Astrocyte (in vitro differentiated cells and primary cell): ENCODE data around the gene ATG4C. TPM values are rescaled to one million over a fixed set of nuclear protein-coding genes. Genes with fewer than 3 reads are reported as not detected.

Experiments
- DNase-seq: peaks from one replicate; pipeline ENCODE4 v3.0.0-alpha.2; 2010; ENCODE audit warnings: low read depth
- FAIRE-seq: peaks from 2 replicates; lab custom pipeline; 2011; peaks lifted over from hg19 to GRCh38; lab: Jason Lieb, UNC
- H2AFZ ChIP-seq: 2 replicates; pipeline ENCODE4 v1.6.0; 2012; ENCODE audit warnings: low read depth, low read length, inconsistent platforms
- H3K27ac ChIP-seq: 2 replicates; pipeline ENCODE4 v1.5.1; 2011; ENCODE audit warnings: low read depth, low read length, inconsistent platforms
- H3K27me3 ChIP-seq: 2 replicates; pipeline ENCODE4 v1.6.0; 2011; ENCODE audit warnings: low read length, inconsistent platforms; ENCODE audit not compliant: insufficient read depth
- H3K36me3 ChIP-seq: 2 replicates; pipeline ENCODE4 v1.5.1; 2011; ENCODE audit warnings: low read length, inconsistent platforms; ENCODE audit not compliant: insufficient read depth
- H3K4me1 ChIP-seq: 2 replicates; pipeline ENCODE4 v1.5.1; 2011; ENCODE audit warnings: low read length, inconsistent platforms; ENCODE audit not compliant: insufficient read depth
- H3K4me2 ChIP-seq: 2 replicates; pipeline ENCODE4 v1.6.0; 2012; ENCODE audit warnings: low read length, inconsistent platforms
- H3K4me3 ChIP-seq: 2 replicates; pipeline ENCODE4 v1.5.1; 2011; ENCODE audit warnings: low read depth, mild to moderate bottlenecking, low read length, inconsistent platforms; ENCODE audit not compliant: insufficient read depth
- H3K79me2 ChIP-seq: 2 replicates; pipeline ENCODE4 v1.6.0; 2012; ENCODE audit warnings: mild to moderate bottlenecking, low read length, inconsistent platforms; ENCODE audit not compliant: insufficient read depth
- H3K9ac ChIP-seq: 2 replicates; pipeline ENCODE4 v1.6.0; 2012; ENCODE audit warnings: mild to moderate bottlenecking, low read length, inconsistent platforms
- H3K9me3 ChIP-seq: 2 replicates; pipeline ENCODE4 v1.5.1; 2012; ENCODE audit warnings: low read depth, mild to moderate bottlenecking, low read length, inconsistent platforms; ENCODE audit not compliant: insufficient read depth
- H4K20me1 ChIP-seq: 2 replicates; pipeline ENCODE4 v1.6.0; 2012; ENCODE audit warnings: low read length, inconsistent platforms; ENCODE audit not compliant: insufficient read depth
- H3K27ac Mint-ChIP-seq: one replicate; pipeline ENCODE4 v1.8.0; 2021; ENCODE audit warnings: mild to moderate bottlenecking, mixed read lengths; ENCODE audit not compliant: unreplicated experiment
- H3K27me3 Mint-ChIP-seq: one replicate; pipeline ENCODE4 v1.8.0; 2021; ENCODE audit warnings: low read depth, mixed read lengths; ENCODE audit not compliant: unreplicated experiment
- H3K36me3 Mint-ChIP-seq: one replicate; pipeline ENCODE4 v1.8.0; 2021; ENCODE audit warnings: low read depth, mixed read lengths; ENCODE audit not compliant: unreplicated experiment
- H3K4me1 Mint-ChIP-seq: one replicate; pipeline ENCODE4 v1.8.0; 2021; ENCODE audit warnings: low read depth, mixed read lengths; ENCODE audit not compliant: unreplicated experiment
- H3K4me3 Mint-ChIP-seq: one replicate; pipeline ENCODE4 v1.8.0; 2021; ENCODE audit warnings: mild to moderate bottlenecking, moderate library complexity, mixed read lengths; ENCODE audit not compliant: unreplicated experiment
- H3K9me3 Mint-ChIP-seq: one replicate; pipeline ENCODE4 v1.8.0; 2021; ENCODE audit warnings: mild to moderate bottlenecking, mixed read lengths; ENCODE audit not compliant: unreplicated experiment
- CTCF ChIP-seq: IDR thresholded peaks from 2 replicates; pipeline ENCODE4 v1.5.1; 2011; ENCODE audit warnings: low read depth, mild to moderate bottlenecking, inconsistent platforms, low read length, moderate library complexity; ENCODE audit not compliant: insufficient read depth
- EZH2 ChIP-seq: IDR thresholded peaks from 2 replicates; pipeline ENCODE4 v1.6.1; 2012; ENCODE audit warnings: mild to moderate bottlenecking, low read length, inconsistent platforms; ENCODE audit not compliant: insufficient read depth
- total RNA-seq: library from RNA; stranded (reverse); gene quantifications from 2 replicates; pipeline ENCODE4 v1.2.1, GENCODE V29; 2021

ATG4C gene
- total RNA-seq, 1 donor from 2014 or later = 7.0 TPM

DNA sequence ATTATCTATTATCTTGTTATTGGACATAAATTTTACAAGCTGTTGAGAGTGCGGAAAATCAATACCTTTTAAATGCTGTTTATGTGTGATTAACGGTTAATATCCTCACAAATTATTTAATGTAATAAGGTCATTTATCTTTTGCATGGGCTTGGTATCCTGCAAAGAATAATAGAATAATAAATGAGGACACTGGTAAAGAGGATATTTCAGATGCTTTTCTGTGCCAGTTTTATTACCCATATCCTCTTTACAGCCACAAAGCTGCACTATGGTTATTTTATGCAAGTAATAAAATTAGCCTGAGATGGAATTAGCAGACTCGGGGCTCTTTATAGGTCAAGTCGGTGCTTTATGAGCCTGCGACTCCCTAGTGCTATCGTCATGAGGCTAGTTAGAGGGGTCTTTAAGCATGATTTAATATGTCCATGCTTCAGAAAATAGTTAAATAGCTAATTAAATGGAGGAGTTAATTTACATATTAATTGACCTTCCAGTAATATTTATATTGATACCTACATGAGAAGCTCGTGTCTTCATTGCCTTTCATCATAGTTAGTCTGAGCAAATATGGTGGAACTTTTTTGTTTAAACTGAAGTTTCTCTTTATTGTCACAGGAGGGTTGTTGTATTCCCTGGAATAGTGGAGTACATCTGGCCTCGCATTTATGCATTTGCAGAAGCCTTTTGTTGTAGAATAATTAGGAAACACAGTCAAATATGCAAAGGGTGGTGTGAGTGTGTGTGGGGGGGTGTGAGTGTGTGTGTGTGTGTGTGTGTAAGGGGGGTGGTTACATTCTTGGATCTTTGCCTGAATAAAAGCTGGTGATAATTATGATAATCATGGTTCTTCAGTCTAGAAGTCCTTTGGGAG is 120.3 kb downstream of the ATG4C start:
- Histone ChIP-seq H3K27ac (no peak overlapping the region), H2AFZ (no peak overlapping the region), H3K4me3 (no peak overlapping the region), H3K27me3 (no peaks in the 10 kb centered on the region), H3K9me3 (no peaks in the 10 kb centered on the region), H3K4me1 (no peaks in the 10 kb centered on the region), H3K79me2 (no peaks in the 10 kb centered on the region), H4K20me1 (no peaks in the 10 kb centered on the region), H3K4me2 (no peak overlapping the region), H3K9ac (no peak overlapping the region), H3K36me3 (no peaks in the 10 kb centered on the region)
- no peak for DNase-seq
- no peaks in the 10 kb centered on the region for H3K36me3 Mint-ChIP-seq
- no peaks in the 10 kb centered on the region for H3K27me3 Mint-ChIP-seq
- no peak for TF ChIP-seq CTCF
- TF ChIP-seq EZH2 = no peak
- H3K9me3 Mint-ChIP-seq = no peaks in the 10 kb centered on the region
- no peak overlapping the region for H3K27ac Mint-ChIP-seq
- H3K4me1 Mint-ChIP-seq = no peaks in the 10 kb centered on the region
- FAIRE-seq = no peak
- no peak overlapping the region for H3K4me3 Mint-ChIP-seq

DNA sequence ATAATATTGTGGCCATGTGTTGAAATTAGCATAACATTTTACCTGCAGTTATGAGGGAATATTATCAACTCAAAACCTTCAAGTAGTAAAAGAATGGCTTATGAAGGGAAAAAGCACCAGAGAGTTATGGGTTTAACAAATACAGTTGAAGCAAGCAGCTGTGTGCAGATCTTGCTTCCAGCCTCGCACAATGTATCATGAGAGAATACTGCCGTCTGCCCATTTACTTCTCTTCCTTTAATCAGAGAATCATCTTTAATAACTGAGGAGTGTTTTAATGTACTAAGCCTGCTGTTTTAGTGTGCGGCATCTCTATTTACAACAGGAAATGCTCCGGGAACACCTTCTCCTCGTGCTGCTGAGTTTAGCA is 120.9 kb downstream of the ATG4C start:
- H3K9ac ChIP-seq = no peak overlapping the region
- no peaks in the 10 kb centered on the region for H3K4me1 Mint-ChIP-seq
- FAIRE-seq (no peak), DNase-seq (no peak)
- H3K9me3 ChIP-seq = no peaks in the 10 kb centered on the region
- no peak overlapping the region for H2AFZ ChIP-seq
- no peaks in the 10 kb centered on the region for H3K9me3 Mint-ChIP-seq
- no peak overlapping the region for H3K4me3 ChIP-seq
- no peak overlapping the region for H3K4me2 ChIP-seq
- H3K27me3 Mint-ChIP-seq = no peaks in the 10 kb centered on the region
- no peak overlapping the region for H3K27ac ChIP-seq
- no peak overlapping the region for H3K27ac Mint-ChIP-seq
- no peaks in the 10 kb centered on the region for H4K20me1 ChIP-seq
- no peak overlapping the region for H3K4me3 Mint-ChIP-seq
- no peaks in the 10 kb centered on the region for H3K4me1 ChIP-seq
- H3K27me3 ChIP-seq = no peaks in the 10 kb centered on the region
- H3K79me2 ChIP-seq = no peaks in the 10 kb centered on the region
- H3K36me3 Mint-ChIP-seq = no peaks in the 10 kb centered on the region
- TF ChIP-seq EZH2 (no peak), CTCF (no peak)
- H3K36me3 ChIP-seq = no peaks in the 10 kb centered on the region

DNA sequence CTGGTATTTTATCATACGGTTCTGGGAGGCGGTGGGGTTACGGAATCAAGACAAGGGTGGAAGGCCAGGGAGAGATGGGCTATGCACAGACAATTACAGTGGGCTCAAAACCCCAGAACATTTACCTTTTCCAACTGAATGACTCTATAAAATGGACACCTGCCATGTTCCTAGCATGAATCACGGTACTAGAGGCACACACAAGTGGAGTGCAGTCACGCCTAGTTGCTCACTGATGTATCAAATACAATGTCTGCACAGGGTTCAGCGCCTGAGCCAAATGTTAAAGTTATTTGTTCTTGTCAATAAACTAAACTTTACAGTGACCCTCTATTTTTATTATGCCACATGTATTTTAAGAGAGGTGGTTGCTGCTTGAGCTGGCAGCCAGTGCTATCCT is 121.4 kb downstream of the ATG4C start:
- Mint-ChIP-seq H3K36me3 (no peaks in the 10 kb centered on the region), H3K9me3 (no peaks in the 10 kb centered on the region), H3K4me1 (no peaks in the 10 kb centered on the region), H3K27me3 (no peaks in the 10 kb centered on the region), H3K27ac (no peak overlapping the region), H3K4me3 (no peak overlapping the region)
- H3K27ac ChIP-seq = no peak overlapping the region
- H3K4me2 ChIP-seq = no peak overlapping the region
- H3K27me3 ChIP-seq = no peaks in the 10 kb centered on the region
- no peak for DNase-seq
- TF ChIP-seq CTCF (no peak), EZH2 (no peak)
- H3K4me3 ChIP-seq = no peak overlapping the region
- H2AFZ ChIP-seq = no peak overlapping the region
- H3K79me2 ChIP-seq = no peaks in the 10 kb centered on the region
- no peaks in the 10 kb centered on the region for H3K4me1 ChIP-seq
- H3K9ac ChIP-seq = no peak overlapping the region
- no peak for FAIRE-seq
- H3K36me3 ChIP-seq = no peaks in the 10 kb centered on the region
- no peaks in the 10 kb centered on the region for H3K9me3 ChIP-seq
- no peaks in the 10 kb centered on the region for H4K20me1 ChIP-seq
